Measurements from ENCODE around the gene ROCK2. TPM values are rescaled to one million over a fixed set of nuclear protein-coding genes. Genes with fewer than 3 reads are reported as not detected.

Gene ROCK2
- total RNA-seq (10 to 100 TPM; 24.3 to 26.7 TPM), polyA plus RNA-seq (10 to 100 TPM in 1 of 2 donors, 1 to 10 TPM in 1; 4.0 to 18.8 TPM)

GRCh38 chr2:11344342-11344955 is at the start of gene ROCK2:
ROCK2 (minus strand) TSS chr2:11344636; CDS start chr2:11344136, 500 bp downstream.
- Histone ChIP-seq H3K27me3 (ENCODE audit: insufficient read depth, low read length) (no peaks in the 10 kb centered on the region), H3K9me3 (ENCODE audit: control insufficient read depth in 1 of 2, low read length in 2 of 2) (no peaks in the 10 kb centered on the region), H3K36me3 (ENCODE audit: insufficient read depth, low read length) (no peaks in the 10 kb centered on the region), H3K4me3 (ENCODE audit: low read length in 2 of 2) (peak within 1 kb of the TSS; percentile 81 to 94), H3K27ac (ENCODE audit: low read depth, low read length) (peak within 1 kb of the TSS; percentile 53), H3K4me1 (ENCODE audit: insufficient read depth, low read length) (peaks cover 40% of the 10 kb centered on the region)
- Mint-ChIP-seq H3K27me3 (no peaks in the 10 kb centered on the region), H3K4me1 (peaks cover 25 to 45% (median 27%) of the 10 kb centered on the region in 4 donors), H3K9me3 (no peaks in the 10 kb centered on the region), H3K36me3 (peaks cover 0 to 11% of the 10 kb centered on the region in 2 donors), H3K27ac (peak within 1 kb of the TSS; percentile 83 to 97 (median 95)), H3K4me3 (peak within 1 kb of the TSS; percentile 94 to 100 (median 98))
- CTCF ChIA-PET (ENCODE audit: partially characterized antibody), result interaction anchor here (2.4 kb wide), 1 partner anchor 212 kb away, joined by 9 read pairs; a partner anchor contains a TSS
- intact Hi-C loops (cut with micrococcal nuclease), result loop anchor here (1.0 to 10.0 kb wide), 4 partner anchors 189 to 1392 kb away; partner anchors contain the start of genes GRHL1, LPIN1, PDIA6 and SLC66A3
- POLR2A ChIA-PET (ENCODE audit: partially characterized antibody), result interaction anchor here (0.6 to 3.0 kb wide), 11 partner anchors 9 to 1317 kb away, joined by 3 to 24 read pairs (median 7); partner anchors contain the start of genes E2F6, PDIA6 and SLC66A3
- peak; percentile 53 to 66 (median 62) for DNase-seq

- Mint-ChIP-seq H3K36me3 (no peaks in the 10 kb centered on the region), H3K27ac (no peak overlapping the region), H3K4me1 (no peaks in the 10 kb centered on the region), H3K9me3 (no peaks in the 10 kb centered on the region), H3K27me3 (peaks cover 0 to 2% of the 10 kb centered on the region in 2 donors), H3K4me3 (no peak overlapping the region)
- CTCF ChIA-PET (ENCODE audit: partially characterized antibody), result no interaction called here
- H3K27me3 ChIP-seq (ENCODE audit: insufficient read depth, low read length), result no peaks in the 10 kb centered on the region
- no peaks in the 10 kb centered on the region for H3K4me1 ChIP-seq (ENCODE audit: insufficient read depth, low read length)
- H3K4me3 ChIP-seq (ENCODE audit: low read length in 2 of 2), result no peak overlapping the region
- H3K36me3 ChIP-seq (ENCODE audit: insufficient read depth, low read length), result no peaks in the 10 kb centered on the region
- H3K9me3 ChIP-seq (ENCODE audit: control insufficient read depth in 1 of 2, low read length in 2 of 2), result no peaks in the 10 kb centered on the region
- DNase-seq, result no peak
- intact Hi-C loops (cut with micrococcal nuclease), result no loop called here
- no peak overlapping the region for H3K27ac ChIP-seq (ENCODE audit: low read depth, low read length)
- POLR2A ChIA-PET (ENCODE audit: partially characterized antibody), result no interaction called here
Measured at GRCh38 chr2:11393711-11394236, 49.3 kb upstream of the ROCK2 start.

- Mint-ChIP-seq H3K9me3 (no peaks in the 10 kb centered on the region), H3K36me3 (no peaks in the 10 kb centered on the region), H3K4me1 (no peaks in the 10 kb centered on the region), H3K27ac (no peak overlapping the region), H3K27me3 (no peaks in the 10 kb centered on the region), H3K4me3 (no peak overlapping the region)
- POLR2A ChIA-PET (ENCODE audit: partially characterized antibody), result no interaction called here
- intact Hi-C loops (cut with micrococcal nuclease), result no loop called here
- Histone ChIP-seq H3K9me3 (ENCODE audit: control insufficient read depth in 1 of 2, low read length in 2 of 2) (no peaks in the 10 kb centered on the region), H3K27me3 (ENCODE audit: insufficient read depth, low read length) (no peaks in the 10 kb centered on the region), H3K4me1 (ENCODE audit: insufficient read depth, low read length) (no peaks in the 10 kb centered on the region), H3K36me3 (ENCODE audit: insufficient read depth, low read length) (no peaks in the 10 kb centered on the region), H3K27ac (ENCODE audit: low read depth, low read length) (no peak overlapping the region), H3K4me3 (ENCODE audit: low read length in 2 of 2) (no peak overlapping the region)
- no peak for DNase-seq
- CTCF ChIA-PET (ENCODE audit: partially characterized antibody), result no interaction called here
Measured at GRCh38 chr2:11391942-11392266, 47.5 kb upstream of the ROCK2 start.

- no peaks in the 10 kb centered on the region for H3K36me3 Mint-ChIP-seq
Measured at GRCh38 chr2:11390399-11390658, 45.9 kb upstream of the ROCK2 start.

GRCh38 chr2:11389551-11390398 is 45.3 kb upstream of the ROCK2 start:
- intact Hi-C loops (cut with micrococcal nuclease), result no loop called here
- Histone ChIP-seq H3K9me3 (ENCODE audit: control insufficient read depth in 1 of 2, low read length in 2 of 2) (no peaks in the 10 kb centered on the region), H3K27ac (ENCODE audit: low read depth, low read length) (no peak overlapping the region), H3K4me1 (ENCODE audit: insufficient read depth, low read length) (no peaks in the 10 kb centered on the region), H3K27me3 (ENCODE audit: insufficient read depth, low read length) (no peaks in the 10 kb centered on the region), H3K36me3 (ENCODE audit: insufficient read depth, low read length) (no peaks in the 10 kb centered on the region), H3K4me3 (ENCODE audit: low read length in 2 of 2) (no peak overlapping the region)
- H3K27ac Mint-ChIP-seq, result no peak overlapping the region
- ChIA-PET POLR2A (ENCODE audit: partially characterized antibody) (no interaction called here), CTCF (ENCODE audit: partially characterized antibody) (no interaction called here)
- no peak overlapping the region for H3K4me3 Mint-ChIP-seq
- H3K27me3 Mint-ChIP-seq, result no peaks in the 10 kb centered on the region
- no peaks in the 10 kb centered on the region for H3K9me3 Mint-ChIP-seq
- DNase-seq, result no peak
- H3K36me3 Mint-ChIP-seq, result no peaks in the 10 kb centered on the region
- H3K4me1 Mint-ChIP-seq, result no peaks in the 10 kb centered on the region

More at GRCh38 chr2:11390399-11390658, 45.9 kb upstream of the ROCK2 start:
- DNase-seq, result no peak
- H3K4me3 ChIP-seq (ENCODE audit: low read length in 2 of 2), result no peak overlapping the region
- CTCF ChIA-PET (ENCODE audit: partially characterized antibody), result no interaction called here
- no peak overlapping the region for H3K27ac ChIP-seq (ENCODE audit: low read depth, low read length)
- Mint-ChIP-seq H3K4me1 (no peaks in the 10 kb centered on the region), H3K27ac (no peak overlapping the region), H3K27me3 (no peaks in the 10 kb centered on the region), H3K9me3 (no peaks in the 10 kb centered on the region), H3K4me3 (no peak overlapping the region)
- no peaks in the 10 kb centered on the region for H3K4me1 ChIP-seq (ENCODE audit: insufficient read depth, low read length)
- H3K27me3 ChIP-seq (ENCODE audit: insufficient read depth, low read length), result no peaks in the 10 kb centered on the region
- intact Hi-C loops (cut with micrococcal nuclease), result no loop called here
- POLR2A ChIA-PET (ENCODE audit: partially characterized antibody), result no interaction called here
- H3K9me3 ChIP-seq (ENCODE audit: control insufficient read depth in 1 of 2, low read length in 2 of 2), result no peaks in the 10 kb centered on the region
- H3K36me3 ChIP-seq (ENCODE audit: insufficient read depth, low read length), result no peaks in the 10 kb centered on the region

- Histone ChIP-seq H3K4me1 (ENCODE audit: insufficient read depth, low read length) (no peaks in the 10 kb centered on the region), H3K27ac (ENCODE audit: low read depth, low read length) (no peak overlapping the region), H3K36me3 (ENCODE audit: insufficient read depth, low read length) (no peaks in the 10 kb centered on the region), H3K4me3 (ENCODE audit: low read length in 2 of 2) (no peak overlapping the region), H3K9me3 (ENCODE audit: control insufficient read depth in 1 of 2, low read length in 2 of 2) (no peaks in the 10 kb centered on the region), H3K27me3 (ENCODE audit: insufficient read depth, low read length) (no peaks in the 10 kb centered on the region)
- CTCF ChIA-PET (ENCODE audit: partially characterized antibody), result interaction anchor here (0.8 kb wide), 1 partner anchor 256 kb away, joined by 3 read pairs; a partner anchor contains a TSS
- no peaks in the 10 kb centered on the region for H3K36me3 Mint-ChIP-seq
- intact Hi-C loops (cut with micrococcal nuclease), result no loop called here
- POLR2A ChIA-PET (ENCODE audit: partially characterized antibody), result no interaction called here
- H3K27ac Mint-ChIP-seq, result no peak overlapping the region
- no peaks in the 10 kb centered on the region for H3K9me3 Mint-ChIP-seq
- DNase-seq, result no peak
- no peak overlapping the region for H3K4me3 Mint-ChIP-seq
- no peaks in the 10 kb centered on the region for H3K27me3 Mint-ChIP-seq
- H3K4me1 Mint-ChIP-seq, result no peaks in the 10 kb centered on the region
Measured at GRCh38 chr2:11389052-11389420, 44.6 kb upstream of the ROCK2 start.

- H3K27ac Mint-ChIP-seq, result no peak overlapping the region
- intact Hi-C loops (cut with micrococcal nuclease), result no loop called here
- Histone ChIP-seq H3K4me3 (ENCODE audit: low read length in 2 of 2) (no peak overlapping the region), H3K9me3 (ENCODE audit: control insufficient read depth in 1 of 2, low read length in 2 of 2) (no peaks in the 10 kb centered on the region), H3K27ac (ENCODE audit: low read depth, low read length) (no peak overlapping the region), H3K27me3 (ENCODE audit: insufficient read depth, low read length) (no peaks in the 10 kb centered on the region), H3K36me3 (ENCODE audit: insufficient read depth, low read length) (no peaks in the 10 kb centered on the region), H3K4me1 (ENCODE audit: insufficient read depth, low read length) (no peaks in the 10 kb centered on the region)
- H3K4me3 Mint-ChIP-seq, result no peak overlapping the region
- ChIA-PET POLR2A (ENCODE audit: partially characterized antibody) (no interaction called here), CTCF (ENCODE audit: partially characterized antibody) (interaction anchor here (0.8 kb wide), 2 partner anchors 31 to 255 kb away, joined by 3 read pairs; a partner anchor contains a TSS)
- H3K9me3 Mint-ChIP-seq, result no peaks in the 10 kb centered on the region
- no peaks in the 10 kb centered on the region for H3K4me1 Mint-ChIP-seq
- no peak for DNase-seq
- H3K36me3 Mint-ChIP-seq, result no peaks in the 10 kb centered on the region
- H3K27me3 Mint-ChIP-seq, result no peaks in the 10 kb centered on the region
Measured at GRCh38 chr2:11388262-11389051, 44.0 kb upstream of the ROCK2 start.

Measured in CD4-positive, alpha-beta memory T cell (primary cell).